A673 (cell line): ENCODE data around the gene ZBED3.

ENCODE experiments used
- CTCF ChIP-seq: fragments of 300-800, 200-600 bp; sonication (generic); conservative IDR thresholded peaks from 2 replicates; pipeline ENCODE4 v1.5.1; 2017; ENCODE audit warnings: low read depth, mild to moderate bottlenecking, antibody characterized with exemption, low read length, moderate library complexity, mixed read lengths
- EZH2 ChIP-seq: fragments of 200-600 bp; sonication (generic); IDR thresholded peaks from 2 replicates; pipeline ENCODE4 v1.6.1; 2017; ENCODE audit warnings: borderline replicate concordance, low read depth, mild to moderate bottlenecking, mixed read lengths, antibody characterized with exemption, low read length; ENCODE audit not compliant: poor library complexity, severe bottlenecking

GRCh38 chr5:77074745-77075144 lies 12.3 kb downstream of the ZBED3 start:
- TF ChIP-seq EZH2 (no peak), CTCF (no peak)
